ENCODE results near the gene GALE.
"Not testable (repeated sequence)": the region's sequence is repeated elsewhere in the genome, so short reads cannot be mapped to it uniquely, and the experiment has no call there.

DNA sequence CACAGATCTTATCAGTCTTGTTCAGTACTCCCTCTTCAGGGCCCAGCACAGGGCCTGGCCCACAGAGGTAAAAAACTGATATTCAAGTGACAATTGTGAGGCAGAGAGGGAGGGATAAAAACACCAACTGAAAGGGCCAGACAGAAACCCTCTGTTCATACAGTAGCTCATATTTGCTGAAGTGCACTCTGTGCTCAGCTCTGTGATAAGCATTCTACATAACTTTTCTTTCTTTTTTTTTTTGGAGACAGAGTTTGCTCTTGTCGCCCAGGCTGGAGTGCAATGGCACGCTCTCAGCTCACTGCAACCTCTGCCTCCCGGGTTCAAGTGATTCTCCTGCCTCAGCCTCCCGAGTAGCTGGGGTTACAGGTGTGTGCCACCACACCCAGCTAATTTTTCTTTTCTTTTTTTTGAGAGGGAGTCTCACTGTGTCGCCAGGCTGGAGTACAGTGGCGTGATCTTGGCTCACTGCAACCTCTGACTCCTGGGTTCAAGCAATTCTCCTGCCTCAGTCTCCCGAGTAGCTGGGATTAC lies 2.3 kb upstream of the GALE start:
- not testable (repeated sequence) for TF ChIP-seq CTCF, POLR2A (IDR thresholded peaks at IDR 0.05)
